GM19043 (cell line): ENCODE measurements around the gene ZNF521.

ENCODE experiments used
- ATAC-seq: cut with Tn5 transposase; IDR thresholded peaks from one replicate; pipeline ENCODE4 v1.9.1; 2021; ENCODE audit warnings: low read depth; ENCODE audit not compliant: unreplicated experiment

ZNF521 gene

GRCh38 chr18:25093141-25093540, 258.8 kb downstream of the ZNF521 start:
- ATAC-seq = no peak

GRCh38 chr18:25089470-25089869, 262.5 kb downstream of the ZNF521 start:
- no peak for ATAC-seq

- no peak for ATAC-seq
These were observed 265.1 kb downstream of the ZNF521 start for GRCh38 chr18:25086876-25087275.

- no peak for ATAC-seq
These were observed 271.0 kb downstream of the ZNF521 start for GRCh38 chr18:25081001-25081400.

- no peak for ATAC-seq
These were observed 271.8 kb downstream of the ZNF521 start for GRCh38 chr18:25080211-25080610.

GRCh38 chr18:25077944-25078723, 273.8 kb downstream of the ZNF521 start:
- no peak for ATAC-seq

- ATAC-seq = no peak
These were observed 274.7 kb downstream of the ZNF521 start for GRCh38 chr18:25077038-25077943.

GRCh38 chr18:25075783-25076182, 276.2 kb downstream of the ZNF521 start:
- no peak for ATAC-seq

GRCh38 chr18:25075331-25075730, 276.6 kb downstream of the ZNF521 start:
- no peak for ATAC-seq

- ATAC-seq = no peak
These were observed 277.0 kb downstream of the ZNF521 start for GRCh38 chr18:25074925-25075324.

GRCh38 chr18:25072205-25072604, 279.8 kb downstream of the ZNF521 start:
- no peak for ATAC-seq

GRCh38 chr18:25067275-25068025, 284.5 kb downstream of the ZNF521 start:
- no peak for ATAC-seq

GRCh38 chr18:25066516-25066915, 285.4 kb downstream of the ZNF521 start:
- no peak for ATAC-seq

GRCh38 chr18:25062720-25063119, 289.2 kb downstream of the ZNF521 start:
- ATAC-seq = no peak

- no peak for ATAC-seq
These were observed 290.6 kb downstream of the ZNF521 start for GRCh38 chr18:25061395-25061794.

GRCh38 chr18:25058521-25058920, 293.4 kb downstream of the ZNF521 start:
- ATAC-seq = no peak

GRCh38 chr18:25057491-25058050, 294.4 kb downstream of the ZNF521 start:
- ATAC-seq = no peak

GRCh38 chr18:25056429-25056828, 295.5 kb downstream of the ZNF521 start:
- ATAC-seq = no peak

GRCh38 chr18:25055076-25055475, 296.9 kb downstream of the ZNF521 start:
- ATAC-seq = no peak

GRCh38 chr18:25053466-25053865, 298.5 kb downstream of the ZNF521 start:
- no peak for ATAC-seq

- ATAC-seq = no peak
These were observed 299.4 kb downstream of the ZNF521 start for GRCh38 chr18:25052511-25052921.
